HepG2 (cell line): ENCODE results near the gene GADD45B. TPM values are rescaled to one million over a fixed set of nuclear protein-coding genes. Genes with fewer than 3 reads are reported as not detected.
A peak's percentile ranks its signal among the peaks of the same experiment; 100 is the strongest.

ENCODE experiments used
- ATAC-seq: fragments of 200-7000 bp; cut with Tn5 transposase; 3 replicates; pipeline ENCODE4 v1.9.1; 2020; ENCODE audit warnings: mild to moderate bottlenecking, moderate library complexity
- BruUV-seq: library from RNA; stranded (reverse); fragments of 400-500 nt; replicated peaks from 2 replicates; lab custom pipeline; 2021; lab: Mats Ljungman, UMichigan
- CTCF ChIA-PET: fragments of 300-600 bp; formaldehyde crosslinking; extraction: SDS; loops from one replicate; lab custom pipeline; 2021; ENCODE audit warnings: low total read pairs, inconsistent platforms, low intra/inter-chr PET ratio; lab: Yijun Ruan, JAX
- POLR2A ChIA-PET: fragments of 350-600 bp; sonication (Branson Sonifier 250); formaldehyde crosslinking; loops from one replicate; lab custom pipeline; 2020; ENCODE audit warnings: antibody characterized with exemption, inconsistent platforms; lab: Yijun Ruan, JAX
- DNase-seq: peaks from one replicate; pipeline ENCODE4 v3.0.0-alpha.2; 2015; ENCODE audit warnings: low spot score
- FAIRE-seq: peaks from 3 replicates; lab custom pipeline; 2011; peaks lifted over from hg19 to GRCh38; lab: Jason Lieb, UNC
- H2AFZ ChIP-seq: one replicate; pipeline ENCODE4 v1.6.1; 2011; ENCODE audit warnings: low read length, inconsistent platforms
- H3K27ac ChIP-seq: fragments of 300-600 bp; 3 replicates; pipeline ENCODE4 v1.8.0; 2011; ENCODE audit warnings: mixed run types, mild to moderate bottlenecking, mixed read lengths, low read length, inconsistent platforms; ENCODE audit not compliant: insufficient read depth; ENCODE audit errors: extremely low read length
- H3K27me3 ChIP-seq, 2 experiments: fragments of 200-600 bp in 1 of 2; 2 replicates in 1 of 2; 3 replicates in 1 of 2; pipeline versions ENCODE4 v1.6.0 to v1.8.0; 2011; ENCODE audit warnings: low read length in 2 of 2, mild to moderate bottlenecking in 2 of 2, moderate library complexity in 2 of 2, inconsistent platforms in 1 of 2; ENCODE audit not compliant: insufficient read depth in 2 of 2, control insufficient read depth in 1 of 2
- H3K36me3 ChIP-seq, 2 experiments: fragments of 200-600 bp in 1 of 2; replicated peaks in 1 of 2; 2 replicates in 1 of 2; 3 replicates in 1 of 2; pipeline versions ENCODE4 v1.5.1 to v1.8.0; 2011; ENCODE audit warnings: low read length in 2 of 2, inconsistent platforms in 1 of 2; ENCODE audit not compliant: insufficient read depth in 2 of 2, control insufficient read depth in 1 of 2
- H3K4me1 ChIP-seq: 2 replicates; pipeline ENCODE4 v1.5.1; 2012; ENCODE audit warnings: low read length, inconsistent platforms; ENCODE audit not compliant: insufficient read depth
- H3K4me2 ChIP-seq: 2 replicates; pipeline ENCODE4 v1.6.0; 2011; ENCODE audit warnings: low read depth, low read length, inconsistent platforms
- H3K4me3 ChIP-seq, 3 experiments: fragments of 200-600 bp in 1 of 3; sonication (generic), shearing (Covaris generic) in 1 of 3; replicated peaks in 1 of 3; 2 replicates each; pipeline ENCODE4 v1.5.1; 2011 to 2016; ENCODE audit warnings: low read length in 3 of 3, inconsistent platforms in 2 of 3, low read depth in 2 of 3, mild to moderate bottlenecking in 2 of 3, control low read depth in 1 of 3, mixed read lengths in 1 of 3; ENCODE audit not compliant: insufficient read depth in 1 of 3
- H3K79me2 ChIP-seq: one replicate; pipeline ENCODE4 v1.6.1; 2011; ENCODE audit warnings: low read length, inconsistent platforms; ENCODE audit not compliant: insufficient read depth
- H3K9ac ChIP-seq: 2 replicates; pipeline ENCODE4 v1.6.0; 2011; ENCODE audit warnings: mild to moderate bottlenecking, low read depth, low read length, inconsistent platforms; ENCODE audit not compliant: insufficient read depth
- H3K9me3 ChIP-seq: 2 replicates; pipeline ENCODE4 v1.5.1; 2012; ENCODE audit warnings: mild to moderate bottlenecking, low read length
- H4K20me1 ChIP-seq: 2 replicates; pipeline ENCODE4 v1.6.0; 2011; ENCODE audit warnings: inconsistent platforms, mild to moderate bottlenecking, low read length, moderate library complexity; ENCODE audit not compliant: insufficient read depth
- DMAP1 ChIP-seq: IDR thresholded peaks from 2 replicates; pipeline ENCODE4 v1.6.1; 2016
- EEA1 ChIP-seq: sonication (generic); formaldehyde crosslinking; IDR thresholded peaks from 2 replicates; pipeline ENCODE4 v1.5.1; 2020; ENCODE audit warnings: mild to moderate bottlenecking, missing genetic modification reagents, borderline replicate concordance
- GTF3A ChIP-seq: sonication (generic); formaldehyde crosslinking; conservative IDR thresholded peaks from 2 replicates; pipeline ENCODE4 v1.4.0; 2020; ENCODE audit warnings: mild to moderate bottlenecking, missing genetic modification reagents
- HOXA3 ChIP-seq: sonication (generic); formaldehyde crosslinking; IDR thresholded peaks from 2 replicates; pipeline ENCODE4 v1.5.0; 2020; ENCODE audit warnings: missing genetic modification reagents
- MLLT10 ChIP-seq: sonication (generic); formaldehyde crosslinking; IDR thresholded peaks from 2 replicates; pipeline ENCODE4 v1.4.0; 2020; ENCODE audit warnings: missing genetic modification reagents
- NFE2L1 ChIP-seq: sonication (generic); formaldehyde crosslinking; IDR thresholded peaks from 2 replicates; pipeline ENCODE4 v1.4.0; 2020; ENCODE audit warnings: missing genetic modification reagents, mild to moderate bottlenecking, borderline replicate concordance
- PAXIP1 ChIP-seq: sonication (generic); formaldehyde crosslinking; conservative IDR thresholded peaks from 2 replicates; pipeline ENCODE4 v1.4.0; 2020; ENCODE audit warnings: mild to moderate bottlenecking, missing genetic modification reagents, moderate library complexity
- SOX5 ChIP-seq: IDR thresholded peaks from 2 replicates; pipeline ENCODE4 v1.6.1; 2016; ENCODE audit warnings: borderline replicate concordance
- THRA ChIP-seq: sonication (generic); formaldehyde crosslinking; IDR thresholded peaks from 2 replicates; pipeline ENCODE4 v1.4.0; 2020; ENCODE audit warnings: missing genetic modification reagents, borderline replicate concordance
- TRAFD1 ChIP-seq: sonication (generic); formaldehyde crosslinking; IDR thresholded peaks from 2 replicates; pipeline ENCODE4 v1.5.1; 2020; ENCODE audit warnings: missing genetic modification reagents, mild to moderate bottlenecking, borderline replicate concordance
- ZBTB21 ChIP-seq: sonication (generic); formaldehyde crosslinking; IDR thresholded peaks from 2 replicates; pipeline ENCODE4 v1.4.0; 2020; ENCODE audit warnings: missing genetic modification reagents
- ZNF280B ChIP-seq: sonication (generic); formaldehyde crosslinking; IDR thresholded peaks from 2 replicates; pipeline ENCODE4 v1.5.0; 2020; ENCODE audit warnings: missing genetic modification reagents, mild to moderate bottlenecking, borderline replicate concordance
- ZNF503 ChIP-seq: sonication (generic); formaldehyde crosslinking; IDR thresholded peaks from 2 replicates; pipeline ENCODE4 v1.4.0; 2020; ENCODE audit warnings: missing genetic modification reagents
- ZNF598 ChIP-seq: sonication (generic); formaldehyde crosslinking; IDR thresholded peaks from 2 replicates; pipeline ENCODE4 v1.5.1; 2020; ENCODE audit warnings: mild to moderate bottlenecking, missing genetic modification reagents, borderline replicate concordance
- WGBS: methylation state at CpG from one replicate; pipeline ENCODE4 v1.1.6; 2017; ENCODE audit warnings: low lambda C conversion rate; 5-methylcytosine and 5-hydroxymethylcytosine counted together
- in situ Hi-C: cut with HindIII; loops from 2 replicates; pipeline ENCODE4 v1.10.0; 2017; ENCODE audit warnings: low pct_unique_long_range_greater_than_20kb; ENCODE audit not compliant: extremely low pct_ligation_motif_present
- intact Hi-C: fragments of 100-400 bp; cut with micrococcal nuclease; formaldehyde crosslinking; loops from one replicate; pipeline ENCODE4 v1.10.0; 2022; ENCODE audit not compliant: unreplicated experiment
- polyA plus RNA-seq, 8 experiments: library from polyadenylated mRNA; depleted of rRNA in 3 of 8; stranded (reverse) in 7 of 8; unstranded in 1 of 8; fragments of >200 nt; fragmentation: Illumina TruSeq in 4 of 8; extraction: Trizol in 4 of 8; gene quantifications; 2 replicates each; pipeline versions ENCODE4 v1.2.1 to v1.2.3, GENCODE V29; 2011 to 2016; ENCODE audit warnings: low read depth in 4 of 8, missing spikeins in 1 of 8, mixed read lengths in 1 of 8; ENCODE audit not compliant: insufficient read depth in 1 of 8
- total RNA-seq, 5 experiments: library from RNA; depleted of rRNA; stranded (reverse); fragments of >200 nt; fragmentation: Illumina TruSeq; extraction: Trizol; gene quantifications; 2 replicates each; pipeline ENCODE4 v1.2.3, GENCODE V29; 2016; ENCODE audit warnings: low read depth in 1 of 5

The GADD45B gene
- total and polyA plus RNA-seq, 2 of the 13 experiments (the other 11 are each of a cell fraction or from before 2014, with no cell fraction given): 4.6 to 34.1 TPM

- FAIRE-seq (no peak), ATAC-seq (peak; percentile 3), DNase-seq (no peak)
- POLR2A ChIA-PET: interaction anchor here (0.6 to 4.5 kb wide), 20 partner anchors 10 to 368 kb away, joined by 3 to 60 read pairs (median 6); partner anchors contain the start of genes GADD45B and LMNB2
- Histone ChIP-seq H3K4me3 (0 out of 6 replicates have a peak overlapping the region, but pooled peaks of 2 of the 3 experiments have one; percentile 8 to 91), H3K9ac (peak overlapping the region; percentile 97), H2AFZ (no peak overlapping the region), H3K27me3 (no peaks in the 10 kb centered on the region), H4K20me1 (peaks cover 7% of the 10 kb centered on the region; the same call in 1 of the 2 replicates), H3K9me3 (no peaks in the 10 kb centered on the region), H3K4me2 (peak overlapping the region; percentile 86), H3K4me1 (peaks cover 23% of the 10 kb centered on the region), H3K79me2 (peaks cover 21% of the 10 kb centered on the region), H3K36me3 (peaks cover 6 to 41% of the 10 kb centered on the region in 2 experiments; a peak in 3 of 5 replicates), H3K27ac (peak overlapping the region; percentile 98)
- in situ Hi-C loops: no loop called here
- intact Hi-C loops: no loop called here
- no TSS peak for BruUV-seq
- CTCF ChIA-PET: no interaction called here
- WGBS: 83% methylated on average over 21 of the region's 25 CpGs
- TF ChIP-seq DMAP1 (CRISPR knock-in tag) (no peak), MLLT10 (CRISPR knock-in tag) (no peak), ZNF598 (CRISPR knock-in tag) (no peak), EEA1 (CRISPR knock-in tag) (no peak), ZNF280B (no peak), THRA (CRISPR knock-in tag) (no peak), PAXIP1 (CRISPR knock-in tag) (no peak), ZNF503 (CRISPR knock-in tag) (no peak), GTF3A (no peak), TRAFD1 (no peak), ZBTB21 (CRISPR knock-in tag) (no peak), SOX5 (CRISPR knock-in tag) (no peak), HOXA3 (CRISPR knock-in tag) (no peak), NFE2L1 (CRISPR knock-in tag) (no peak)
Measured at GRCh38 chr19:2428321-2428690, 47.6 kb upstream of the GADD45B start.
